Measurements from ENCODE around the gene ARHGAP1.
"Not testable (repeated sequence)": the region's sequence is repeated elsewhere in the genome, so short reads cannot be mapped to it uniquely, and the experiment has no call there.

The ARHGAP1 gene

GRCh38 chr11:46674463-46675287, 25.7 kb downstream of the ARHGAP1 start:
- Mint-ChIP-seq H3K4me1 (peaks cover 54% of the 10 kb centered on the region), H3K9me3 (no peaks in the 10 kb centered on the region), H3K4me3 (no peak overlapping the region), H3K27ac (peak overlapping the region; percentile 90), H3K36me3 (peaks cover 59% of the 10 kb centered on the region)
- DNase-seq (ENCODE audit: low spot score in 2 of 2) = no peak
- ATAC-seq = no peak

- H3K4me3 Mint-ChIP-seq = no peak overlapping the region
- no peak for DNase-seq (ENCODE audit: low spot score in 2 of 2)
- peak overlapping the region; percentile 90 for H3K27ac Mint-ChIP-seq
- peaks cover 56% of the 10 kb centered on the region for H3K36me3 Mint-ChIP-seq
- no peaks in the 10 kb centered on the region for H3K9me3 Mint-ChIP-seq
- H3K4me1 Mint-ChIP-seq = peaks cover 60% of the 10 kb centered on the region
- no peak for ATAC-seq
Observed at GRCh38 chr11:46673713-46674462, 26.5 kb downstream of the ARHGAP1 start.

DNA sequence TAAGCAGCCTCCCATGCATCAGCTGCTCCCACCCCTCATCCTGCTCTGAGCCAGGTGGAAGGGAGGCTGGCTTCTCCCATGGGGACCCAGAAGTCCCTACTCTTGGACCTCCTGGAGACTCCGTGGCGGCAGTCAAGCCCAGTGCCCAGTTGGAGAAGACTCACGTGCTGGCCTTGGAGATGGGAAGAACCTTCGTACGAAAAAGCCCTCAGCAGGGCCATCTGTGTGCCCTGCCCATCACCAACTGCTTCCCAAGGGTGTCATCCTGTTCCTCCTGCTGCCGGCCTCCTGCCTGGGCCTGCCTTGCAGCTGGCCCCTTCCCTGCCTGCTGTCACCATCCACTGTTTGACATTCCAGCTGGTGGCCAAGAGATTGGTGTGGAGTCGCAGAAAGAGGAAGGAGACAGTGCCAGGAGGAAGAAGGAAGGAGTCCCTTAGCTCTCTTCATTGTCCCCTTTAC, 28.0 kb downstream of the ARHGAP1 start:
- no peak for ATAC-seq
- Mint-ChIP-seq H3K36me3 (peaks cover 57% of the 10 kb centered on the region), H3K9me3 (no peaks in the 10 kb centered on the region), H3K4me3 (peak overlapping the region; percentile 50), H3K4me1 (peaks cover 59% of the 10 kb centered on the region), H3K27ac (peak overlapping the region; percentile 90)
- DNase-seq (ENCODE audit: low spot score in 2 of 2) = no peak

DNA sequence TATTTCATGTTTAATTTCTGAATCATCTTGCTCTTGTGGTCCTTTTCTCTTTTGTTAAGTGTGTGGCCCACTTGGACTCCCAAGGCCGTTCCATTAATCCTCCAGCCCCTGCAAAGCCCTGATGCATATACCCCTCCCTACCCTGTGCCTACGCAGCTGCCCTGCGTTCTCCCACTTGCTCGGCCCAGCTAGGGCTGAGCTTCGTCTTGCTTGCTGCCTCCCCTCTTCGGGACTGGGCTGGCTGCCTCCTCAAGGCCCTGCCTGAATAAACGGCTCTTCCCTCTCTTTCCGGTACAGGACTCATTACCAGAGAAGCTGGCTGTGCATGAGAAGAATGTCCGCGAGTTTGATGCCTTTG, 28.5 kb downstream of the ARHGAP1 start:
- Mint-ChIP-seq H3K27ac (peak overlapping the region; percentile 90), H3K4me3 (peak overlapping the region; percentile 50), H3K9me3 (no peaks in the 10 kb centered on the region), H3K4me1 (peaks cover 54% of the 10 kb centered on the region), H3K36me3 (peaks cover 57% of the 10 kb centered on the region)
- DNase-seq (ENCODE audit: low spot score in 2 of 2) = no peak
- ATAC-seq = no peak

GRCh38 chr11:46670521-46670920, 29.9 kb downstream of the ARHGAP1 start:
- peaks cover 48% of the 10 kb centered on the region for H3K4me1 Mint-ChIP-seq
- not testable (repeated sequence) for H3K9me3 Mint-ChIP-seq; DNase-seq (ENCODE audit: low spot score in 2 of 2); ATAC-seq
- peak overlapping the region; percentile 90 for H3K27ac Mint-ChIP-seq
- H3K4me3 Mint-ChIP-seq = peak overlapping the region; percentile 50
- peaks cover 68% of the 10 kb centered on the region for H3K36me3 Mint-ChIP-seq

DNA sequence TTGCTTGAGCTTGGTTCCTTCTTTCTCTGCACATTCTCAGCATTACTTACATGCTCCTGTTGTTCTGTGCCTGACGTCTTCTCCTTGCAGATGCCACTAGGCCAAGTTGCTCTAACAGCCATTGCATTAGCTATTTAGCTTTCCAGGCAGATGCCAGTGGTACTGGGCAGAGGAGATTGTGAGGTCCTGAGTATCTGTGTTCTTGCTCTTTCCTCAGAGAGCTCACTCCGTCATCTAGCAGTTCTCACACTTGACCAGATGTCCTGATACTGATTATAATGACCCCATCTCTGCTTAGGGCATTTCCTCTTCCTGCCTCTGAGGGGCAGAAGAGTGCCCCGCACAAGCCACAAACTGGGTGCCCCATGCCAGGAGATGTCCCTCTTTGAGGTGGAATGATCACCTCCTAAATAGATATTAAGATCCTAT, 30.7 kb downstream of the ARHGAP1 start:
- peak overlapping the region; percentile 90 for H3K27ac Mint-ChIP-seq
- H3K36me3 Mint-ChIP-seq = peaks cover 76% of the 10 kb centered on the region
- DNase-seq (ENCODE audit: low spot score in 2 of 2) = no peak
- H3K9me3 Mint-ChIP-seq = no peaks in the 10 kb centered on the region
- H3K4me3 Mint-ChIP-seq = no peak overlapping the region
- H3K4me1 Mint-ChIP-seq = peaks cover 43% of the 10 kb centered on the region
- no peak for ATAC-seq

GRCh38 chr11:46668480-46669085, 31.8 kb downstream of the ARHGAP1 start:
- Mint-ChIP-seq H3K4me1 (peaks cover 39% of the 10 kb centered on the region), H3K4me3 (no peak overlapping the region), H3K9me3 (no peaks in the 10 kb centered on the region), H3K27ac (peak overlapping the region; percentile 90), H3K36me3 (peaks cover 87% of the 10 kb centered on the region)
- DNase-seq (ENCODE audit: low spot score in 2 of 2) (no peak), ATAC-seq (no peak)

GRCh38 chr11:46667043-46667481, 33.4 kb downstream of the ARHGAP1 start:
- peaks cover 29% of the 10 kb centered on the region for H3K4me1 Mint-ChIP-seq
- H3K27ac Mint-ChIP-seq = peak overlapping the region; percentile 90
- DNase-seq (ENCODE audit: low spot score in 2 of 2) (no peak), ATAC-seq (no peak)
- no peaks in the 10 kb centered on the region for H3K9me3 Mint-ChIP-seq
- H3K4me3 Mint-ChIP-seq = no peak overlapping the region
- H3K36me3 Mint-ChIP-seq = peaks cover 93% of the 10 kb centered on the region

DNA sequence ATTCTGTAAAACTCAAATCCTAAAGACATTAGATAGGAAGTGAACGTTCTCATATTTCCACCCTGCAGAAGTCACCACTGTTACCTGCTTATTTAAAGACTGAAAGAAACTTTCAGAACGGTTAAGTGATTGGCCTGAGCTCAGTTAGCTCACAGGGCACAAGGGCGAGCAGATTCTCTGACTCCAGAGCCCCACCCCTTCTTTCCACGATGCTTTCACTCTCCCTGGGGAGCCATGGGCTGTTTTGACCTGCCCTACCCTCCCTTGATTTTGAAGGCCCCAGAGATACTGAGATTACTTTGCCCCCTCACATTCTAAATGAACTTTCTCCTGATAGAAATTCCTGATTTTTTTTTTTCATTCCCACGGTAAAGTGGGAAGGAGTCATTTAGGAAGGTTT, 33.9 kb downstream of the ARHGAP1 start:
- Mint-ChIP-seq H3K27ac (peak overlapping the region; percentile 90), H3K9me3 (no peaks in the 10 kb centered on the region), H3K36me3 (peaks cover 93% of the 10 kb centered on the region), H3K4me3 (no peak overlapping the region), H3K4me1 (peaks cover 24% of the 10 kb centered on the region)
- DNase-seq (ENCODE audit: low spot score in 2 of 2) (no peak), ATAC-seq (no peak)

- ATAC-seq (no peak), DNase-seq (ENCODE audit: low spot score in 2 of 2) (no peak)
- H3K27ac Mint-ChIP-seq = peak overlapping the region; percentile 72
- H3K9me3 Mint-ChIP-seq = no peaks in the 10 kb centered on the region
- H3K4me3 Mint-ChIP-seq = no peak overlapping the region
- H3K4me1 Mint-ChIP-seq = peaks cover 12% of the 10 kb centered on the region
- peaks cover 96% of the 10 kb centered on the region for H3K36me3 Mint-ChIP-seq
Observed at GRCh38 chr11:46665356-46665755, 35.1 kb downstream of the ARHGAP1 start.

GRCh38 chr11:46664612-46665011, 35.8 kb downstream of the ARHGAP1 start:
- peak overlapping the region; percentile 72 for H3K27ac Mint-ChIP-seq
- DNase-seq (ENCODE audit: low spot score in 2 of 2) = no peak
- H3K36me3 Mint-ChIP-seq = peaks cover 97% of the 10 kb centered on the region
- H3K4me1 Mint-ChIP-seq = peaks cover 4% of the 10 kb centered on the region
- ATAC-seq = no peak
- no peak overlapping the region for H3K4me3 Mint-ChIP-seq
- no peaks in the 10 kb centered on the region for H3K9me3 Mint-ChIP-seq

GRCh38 chr11:46663277-46663940, 37.0 kb downstream of the ARHGAP1 start:
- H3K4me3 Mint-ChIP-seq = no peak overlapping the region
- DNase-seq (ENCODE audit: low spot score in 2 of 2) (no peak), ATAC-seq (no peak)
- no peaks in the 10 kb centered on the region for H3K4me1 Mint-ChIP-seq
- no peaks in the 10 kb centered on the region for H3K9me3 Mint-ChIP-seq
- peak overlapping the region; percentile 80 for H3K27ac Mint-ChIP-seq
- H3K36me3 Mint-ChIP-seq = peaks cover 100% of the 10 kb centered on the region

DNA sequence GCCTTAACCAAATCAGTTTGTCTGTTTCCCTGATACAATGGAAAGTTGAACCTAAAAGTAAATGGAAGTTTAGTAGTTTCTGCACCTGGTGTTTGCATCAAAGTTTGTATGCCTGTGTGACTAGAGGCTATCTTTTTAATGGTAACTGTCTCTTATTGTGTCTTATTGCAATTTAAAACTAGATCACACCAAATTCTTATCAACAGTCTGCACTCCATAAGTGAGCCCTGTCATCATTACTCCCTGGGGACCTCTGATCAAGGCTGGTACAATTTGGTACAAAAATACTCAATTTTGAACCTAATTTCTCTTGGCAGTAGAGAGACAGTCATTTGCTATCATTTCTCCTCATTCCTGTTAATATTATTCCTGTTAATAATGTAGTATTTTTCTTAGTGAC, 38.1 kb downstream of the ARHGAP1 start:
- Mint-ChIP-seq H3K27ac (peak overlapping the region; percentile 14), H3K4me1 (no peaks in the 10 kb centered on the region), H3K36me3 (peaks cover 100% of the 10 kb centered on the region), H3K9me3 (no peaks in the 10 kb centered on the region), H3K4me3 (no peak overlapping the region)
- ATAC-seq (no peak), DNase-seq (ENCODE audit: low spot score in 2 of 2) (no peak)

DNA sequence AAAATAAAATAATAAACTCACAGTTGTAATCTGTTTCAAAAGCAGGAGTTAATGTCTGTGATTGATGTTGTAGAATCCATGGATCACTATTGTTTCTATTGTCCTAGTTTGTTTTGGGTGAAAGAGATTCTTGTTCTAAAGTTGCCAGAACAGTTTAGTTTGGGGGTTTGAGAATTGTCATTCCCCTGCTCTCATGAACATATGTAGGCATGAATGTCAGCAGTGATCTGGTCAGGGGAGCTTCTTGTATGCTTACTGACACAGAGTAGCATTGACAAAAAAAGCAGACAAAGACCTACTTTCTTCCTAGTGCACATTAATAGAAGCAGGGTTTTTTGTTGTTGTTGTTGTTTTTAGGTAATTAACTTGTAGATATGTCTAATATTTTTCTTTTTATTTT, 38.6 kb downstream of the ARHGAP1 start:
- no peak overlapping the region for H3K4me3 Mint-ChIP-seq
- H3K4me1 Mint-ChIP-seq = no peaks in the 10 kb centered on the region
- peak overlapping the region; percentile 14 for H3K27ac Mint-ChIP-seq
- H3K36me3 Mint-ChIP-seq = peaks cover 100% of the 10 kb centered on the region
- no peaks in the 10 kb centered on the region for H3K9me3 Mint-ChIP-seq
- ATAC-seq (no peak), DNase-seq (ENCODE audit: low spot score in 2 of 2) (no peak)

DNA sequence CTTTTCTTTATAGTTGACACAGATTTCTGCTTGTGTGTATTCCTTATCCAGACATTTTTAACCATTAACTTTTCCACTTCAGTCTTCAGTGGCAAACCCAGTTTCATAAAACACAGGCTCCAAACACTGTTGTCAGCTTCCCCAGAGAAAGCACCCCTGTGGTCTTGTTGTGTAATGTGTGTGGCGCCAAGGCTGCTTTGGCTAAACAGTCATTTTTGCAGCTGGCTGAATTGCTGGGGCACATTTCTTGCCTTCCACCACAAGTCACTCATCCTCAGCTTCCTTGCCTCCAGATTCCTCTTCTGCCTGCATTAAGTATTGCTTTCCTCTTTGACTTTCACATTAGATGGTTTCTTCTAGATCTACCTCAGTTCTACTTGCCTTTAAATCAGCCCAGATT, 40.5 kb downstream of the ARHGAP1 start:
- Mint-ChIP-seq H3K4me1 (no peaks in the 10 kb centered on the region), H3K36me3 (peaks cover 100% of the 10 kb centered on the region), H3K27ac (no peak overlapping the region), H3K9me3 (no peaks in the 10 kb centered on the region), H3K4me3 (no peak overlapping the region)
- ATAC-seq = no peak
- DNase-seq (ENCODE audit: low spot score in 2 of 2) = no peak

All from stimulated activated effector memory CD8-positive, alpha-beta T cell treated with anti-CD3 and anti-CD28 coated beads, Interleukin-12 subunit alpha, Interleukin-12 subunit beta, amount 100 ng/mL, for 72 hours (primary cell).